Retinal pigment epithelial cell (primary cell): ENCODE data around the gene EYS.

Experiments used
- DNase-seq: peaks from one replicate; pipeline ENCODE4 v3.0.0-alpha.2; 2010; ENCODE audit warnings: low read depth
- H3K4me3 ChIP-seq: 2 replicates; pipeline ENCODE4 v1.5.1; 2011; ENCODE audit warnings: mild to moderate bottlenecking, low read length, control low read depth, moderate library complexity
- CTCF ChIP-seq: conservative IDR thresholded peaks from 2 replicates; pipeline ENCODE4 v1.5.1; 2011; ENCODE audit warnings: low read depth, low read length, control low read depth, inconsistent platforms

Gene EYS

GRCh38 chr6:63714091-63714490 is 1992.9 kb downstream of the EYS start:
- TF ChIP-seq CTCF = no peak
- no peak for DNase-seq
- H3K4me3 ChIP-seq = no peak overlapping the region

GRCh38 chr6:63713332-63713731 is 1993.7 kb downstream of the EYS start:
- H3K4me3 ChIP-seq = no peak overlapping the region
- no peak for TF ChIP-seq CTCF
- no peak for DNase-seq

- no peak overlapping the region for H3K4me3 ChIP-seq
- no peak for TF ChIP-seq CTCF
- DNase-seq = no peak
Measured at GRCh38 chr6:63709148-63709547, 1997.9 kb downstream of the EYS start.

- no peak for DNase-seq
- TF ChIP-seq CTCF = no peak
- H3K4me3 ChIP-seq = no peak overlapping the region
Measured at GRCh38 chr6:63708631-63709030, 1998.4 kb downstream of the EYS start.

- no peak for TF ChIP-seq CTCF
- H3K4me3 ChIP-seq = no peak overlapping the region
Measured at GRCh38 chr6:63706630-63707029, 2000.4 kb downstream of the EYS start.

GRCh38 chr6:63705707-63706106 is 2001.3 kb downstream of the EYS start:
- H3K4me3 ChIP-seq = no peak overlapping the region
- DNase-seq = no peak
- no peak for TF ChIP-seq CTCF

More at GRCh38 chr6:63706630-63707029, 2000.4 kb downstream of the EYS start:
- DNase-seq = no peak

GRCh38 chr6:63690221-63690620 is 2016.8 kb downstream of the EYS start:
- H3K4me3 ChIP-seq = no peak overlapping the region
- DNase-seq = no peak
- no peak for TF ChIP-seq CTCF
